ENCODE data around the gene PLCL1.

Gene PLCL1

DNA sequence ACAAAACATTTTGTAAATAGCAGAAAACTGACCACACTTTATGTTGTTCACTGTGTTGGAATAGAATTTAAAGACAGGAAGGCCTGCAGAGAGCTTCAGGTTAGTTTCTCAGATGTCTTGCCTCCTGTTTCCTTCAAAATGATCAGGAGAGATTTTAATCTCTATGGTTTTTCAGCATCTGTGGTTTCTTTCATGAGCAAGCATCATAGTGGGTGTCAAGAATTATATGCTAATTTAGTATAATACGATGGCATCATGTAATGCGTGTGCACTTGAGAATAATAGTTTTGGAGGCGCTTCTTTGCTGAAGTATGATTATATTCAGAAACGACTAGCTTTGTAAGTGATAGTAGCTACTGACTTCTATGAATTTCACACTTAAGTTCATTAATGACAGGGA, 149.9 kb downstream of the PLCL1 start:
- DNase-seq (ENCODE audit: low read depth) = no peak
- TF ChIP-seq CTCF (conservative IDR thresholded peaks at IDR 0.05; ENCODE audit: control insufficient read depth, insufficient read depth, low read depth, low read length) = no peak

GRCh38 chr2:197958592-197959150, 154.3 kb downstream of the PLCL1 start:
- TF ChIP-seq CTCF (conservative IDR thresholded peaks at IDR 0.05; ENCODE audit: control insufficient read depth, insufficient read depth, low read depth, low read length) = no peak
- peak; percentile 11 for DNase-seq (ENCODE audit: low read depth)
- no peak overlapping the region for H3K4me3 ChIP-seq (ENCODE audit: control insufficient read depth, low read depth, low read length)

More for the DNA sequence above, 149.9 kb downstream of the PLCL1 start:
- no peak overlapping the region for H3K4me3 ChIP-seq (ENCODE audit: control insufficient read depth, low read depth, low read length)

DNA sequence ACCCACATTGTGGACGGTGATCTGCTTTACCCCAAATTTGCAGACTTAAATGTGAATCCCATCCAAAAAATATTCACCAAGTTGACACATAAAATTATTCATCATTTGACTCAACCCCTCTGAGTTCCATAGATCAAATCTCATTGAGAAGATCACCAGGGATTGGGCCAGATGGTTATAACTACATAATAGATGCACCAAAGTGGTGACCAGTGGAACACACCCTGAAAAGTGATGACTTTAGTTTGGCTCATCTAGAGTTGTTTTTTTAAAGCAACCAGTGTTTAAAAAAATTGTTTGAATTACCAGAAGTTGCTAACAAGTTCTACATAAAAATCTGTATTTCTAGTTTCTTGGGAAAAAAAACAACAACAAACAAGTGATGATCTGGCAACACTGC, 155.0 kb downstream of the PLCL1 start:
- TF ChIP-seq CTCF (conservative IDR thresholded peaks at IDR 0.05; ENCODE audit: control insufficient read depth, insufficient read depth, low read depth, low read length) = no peak
- DNase-seq (ENCODE audit: low read depth) = peak; percentile 7
- H3K4me3 ChIP-seq (ENCODE audit: control insufficient read depth, low read depth, low read length) = no peak overlapping the region

GRCh38 chr2:197960786-197961185, 156.4 kb downstream of the PLCL1 start:
- no peak for TF ChIP-seq CTCF (conservative IDR thresholded peaks at IDR 0.05; ENCODE audit: control insufficient read depth, insufficient read depth, low read depth, low read length)
- no peak overlapping the region for H3K4me3 ChIP-seq (ENCODE audit: control insufficient read depth, low read depth, low read length)
- DNase-seq (ENCODE audit: low read depth) = no peak

GRCh38 chr2:197964720-197965119, 160.3 kb downstream of the PLCL1 start:
- TF ChIP-seq CTCF (conservative IDR thresholded peaks at IDR 0.05; ENCODE audit: control insufficient read depth, insufficient read depth, low read depth, low read length) = no peak
- no peak for DNase-seq (ENCODE audit: low read depth)
- H3K4me3 ChIP-seq (ENCODE audit: control insufficient read depth, low read depth, low read length) = no peak overlapping the region

DNA sequence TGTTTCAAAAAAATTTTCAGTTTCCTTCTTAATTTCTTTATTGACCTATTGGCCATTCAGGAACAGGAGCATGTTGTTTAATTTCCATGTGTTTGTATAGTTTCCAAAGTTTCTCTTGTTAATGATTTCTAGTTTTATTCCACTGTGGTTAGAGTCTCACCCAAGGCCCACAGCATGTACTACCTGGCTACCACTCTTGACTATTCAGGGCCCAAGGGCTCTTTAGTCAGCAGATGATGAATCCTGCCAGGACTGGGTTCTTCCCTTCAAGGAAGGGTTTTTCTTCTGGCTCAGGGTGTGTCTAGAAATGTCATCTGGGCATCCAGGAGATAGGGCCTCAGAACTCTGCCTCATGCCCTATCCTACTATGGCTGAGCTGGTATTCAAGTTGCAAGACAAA, 161.4 kb downstream of the PLCL1 start:
- no peak for TF ChIP-seq CTCF (conservative IDR thresholded peaks at IDR 0.05; ENCODE audit: control insufficient read depth, insufficient read depth, low read depth, low read length)
- H3K4me3 ChIP-seq (ENCODE audit: control insufficient read depth, low read depth, low read length) = no peak overlapping the region
- no peak for DNase-seq (ENCODE audit: low read depth)

- peak; percentile 87 for DNase-seq (ENCODE audit: low read depth)
- no peak for TF ChIP-seq CTCF (conservative IDR thresholded peaks at IDR 0.05; ENCODE audit: control insufficient read depth, insufficient read depth, low read depth, low read length)
- no peak overlapping the region for H3K4me3 ChIP-seq (ENCODE audit: control insufficient read depth, low read depth, low read length)
Measured at GRCh38 chr2:197969391-197969893, 165.0 kb downstream of the PLCL1 start.

Measured in fibroblast of mammary gland (primary cell).